ENCODE results near the gene MMEL1. TPM values are rescaled to one million over a fixed set of nuclear protein-coding genes. Genes with fewer than 3 reads are reported as not detected.

MMEL1 gene
- total and polyA plus RNA-seq, 2 of the 13 experiments (the other 11 are each of a cell fraction or from before 2014, with no cell fraction given): 0.48 TPM; not detected in 1

DNA sequence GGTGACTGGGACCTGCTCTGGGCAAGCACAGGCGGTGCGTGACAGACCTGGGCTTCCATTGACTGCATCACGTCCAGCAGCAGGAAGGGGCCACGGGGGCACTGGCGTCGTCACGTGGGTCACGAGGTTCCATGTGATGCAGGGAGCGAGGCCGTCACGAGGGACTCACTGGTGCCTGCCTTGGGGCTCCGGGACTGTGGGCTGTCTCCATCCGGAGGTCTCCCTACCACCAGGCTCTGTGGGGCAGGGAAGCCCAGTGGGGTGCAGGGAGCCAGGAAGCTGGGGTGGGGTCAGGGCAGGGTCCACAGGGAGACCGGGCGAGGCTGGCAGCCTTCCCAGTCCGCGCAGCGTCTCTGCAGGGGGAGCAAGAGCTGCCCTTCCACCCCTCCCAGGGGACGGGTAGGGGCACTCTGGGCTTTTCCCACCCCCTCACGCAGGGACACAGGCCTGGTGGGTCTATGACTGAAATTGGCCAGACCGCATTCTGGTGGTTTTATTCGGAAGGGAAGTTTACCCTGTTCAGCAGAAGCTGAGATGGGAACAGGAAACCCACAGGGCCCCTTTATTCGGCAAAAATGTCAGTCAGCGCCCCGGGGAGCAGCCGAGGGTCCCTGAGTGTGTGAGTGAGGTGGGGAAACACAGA is 77.1 kb downstream of the MMEL1 start (continued):
- TF ChIP-seq EZH2 (conservative IDR thresholded peaks at IDR 0.05; ENCODE audit: low read depth, low read length) (no peak), CAMTA2 (CRISPR knock-in tag; IDR thresholded peaks at IDR 0.05; ENCODE audit: borderline replicate concordance) (no peak), ZBTB42 (CRISPR knock-in tag; IDR thresholded peaks at IDR 0.05) (no peak), ZNF326 (CRISPR knock-in tag; IDR thresholded peaks at IDR 0.05; ENCODE audit: borderline replicate concordance) (no peak), ARNTL (CRISPR knock-in tag; IDR thresholded peaks at IDR 0.05) (peak; percentile 81), ZNF343 (CRISPR knock-in tag; IDR thresholded peaks at IDR 0.05) (no peak), JARID2 (CRISPR knock-in tag; IDR thresholded peaks at IDR 0.05; ENCODE audit: insufficient replicate concordance) (no peak), STAG1 (CRISPR knock-in tag; IDR thresholded peaks at IDR 0.05) (0 out of 2 replicates have a peak, but pooled peaks have one; percentile 2), MATR3 (CRISPR knock-in tag; IDR thresholded peaks at IDR 0.05) (no peak), ZSCAN30 (CRISPR knock-in tag; IDR thresholded peaks at IDR 0.05) (no peak), HNRNPUL1 (IDR thresholded peaks at IDR 0.05; ENCODE audit: low read depth, low read length) (no peak), RBM22 (optimal IDR thresholded peaks at IDR 0.05; ENCODE audit: low read length) (no peak), SMARCC2 (IDR thresholded peaks at IDR 0.05) (no peak), ZNF772 (CRISPR knock-in tag; IDR thresholded peaks at IDR 0.05) (peak; percentile 74; the same call in 1 of the 2 replicates), POGZ (CRISPR knock-in tag; IDR thresholded peaks at IDR 0.05) (peak; percentile 40; the same call in 1 of the 2 replicates), MYC (CRISPR knock-in tag; IDR thresholded peaks at IDR 0.05; ENCODE audit: borderline replicate concordance) (peak; percentile 82), ZMYM4 (CRISPR knock-in tag; IDR thresholded peaks at IDR 0.05) (0 out of 2 replicates have a peak, but pooled peaks have one; percentile 19), NFYB (CRISPR knock-in tag; IDR thresholded peaks at IDR 0.05) (no peak), RFX1 (IDR thresholded peaks at IDR 0.05) (no peak), TEAD3 (CRISPR knock-in tag; optimal IDR thresholded peaks at IDR 0.05; ENCODE audit: borderline replicate concordance) (peak; percentile 62), PHF20 (CRISPR knock-in tag; IDR thresholded peaks at IDR 0.05) (no peak; the same call in 1 of the 2 replicates), KDM6A (CRISPR knock-in tag; IDR thresholded peaks at IDR 0.05; ENCODE audit: low read depth) (no peak)
- TF ChIP-seq, protein P1, sequence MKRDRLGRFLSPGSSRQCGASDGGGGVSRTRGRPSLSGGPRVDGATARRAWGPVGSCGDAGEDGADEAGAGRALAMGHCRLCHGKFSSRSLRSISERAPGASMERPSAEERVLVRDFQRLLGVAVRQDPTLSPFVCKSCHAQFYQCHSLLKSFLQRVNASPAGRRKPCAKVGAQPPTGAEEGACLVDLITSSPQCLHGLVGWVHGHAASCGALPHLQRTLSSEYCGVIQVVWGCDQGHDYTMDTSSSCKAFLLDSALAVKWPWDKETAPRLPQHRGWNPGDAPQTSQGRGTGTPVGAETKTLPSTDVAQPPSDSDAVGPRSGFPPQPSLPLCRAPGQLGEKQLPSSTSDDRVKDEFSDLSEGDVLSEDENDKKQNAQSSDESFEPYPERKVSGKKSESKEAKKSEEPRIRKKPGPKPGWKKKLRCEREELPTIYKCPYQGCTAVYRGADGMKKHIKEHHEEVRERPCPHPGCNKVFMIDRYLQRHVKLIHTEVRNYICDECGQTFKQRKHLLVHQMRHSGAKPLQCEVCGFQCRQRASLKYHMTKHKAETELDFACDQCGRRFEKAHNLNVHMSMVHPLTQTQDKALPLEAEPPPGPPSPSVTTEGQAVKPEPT (CRISPR knock-in tag; IDR thresholded peaks at IDR 0.05; ENCODE audit: low read depth): no peak
- TF ChIP-seq, protein P2, sequence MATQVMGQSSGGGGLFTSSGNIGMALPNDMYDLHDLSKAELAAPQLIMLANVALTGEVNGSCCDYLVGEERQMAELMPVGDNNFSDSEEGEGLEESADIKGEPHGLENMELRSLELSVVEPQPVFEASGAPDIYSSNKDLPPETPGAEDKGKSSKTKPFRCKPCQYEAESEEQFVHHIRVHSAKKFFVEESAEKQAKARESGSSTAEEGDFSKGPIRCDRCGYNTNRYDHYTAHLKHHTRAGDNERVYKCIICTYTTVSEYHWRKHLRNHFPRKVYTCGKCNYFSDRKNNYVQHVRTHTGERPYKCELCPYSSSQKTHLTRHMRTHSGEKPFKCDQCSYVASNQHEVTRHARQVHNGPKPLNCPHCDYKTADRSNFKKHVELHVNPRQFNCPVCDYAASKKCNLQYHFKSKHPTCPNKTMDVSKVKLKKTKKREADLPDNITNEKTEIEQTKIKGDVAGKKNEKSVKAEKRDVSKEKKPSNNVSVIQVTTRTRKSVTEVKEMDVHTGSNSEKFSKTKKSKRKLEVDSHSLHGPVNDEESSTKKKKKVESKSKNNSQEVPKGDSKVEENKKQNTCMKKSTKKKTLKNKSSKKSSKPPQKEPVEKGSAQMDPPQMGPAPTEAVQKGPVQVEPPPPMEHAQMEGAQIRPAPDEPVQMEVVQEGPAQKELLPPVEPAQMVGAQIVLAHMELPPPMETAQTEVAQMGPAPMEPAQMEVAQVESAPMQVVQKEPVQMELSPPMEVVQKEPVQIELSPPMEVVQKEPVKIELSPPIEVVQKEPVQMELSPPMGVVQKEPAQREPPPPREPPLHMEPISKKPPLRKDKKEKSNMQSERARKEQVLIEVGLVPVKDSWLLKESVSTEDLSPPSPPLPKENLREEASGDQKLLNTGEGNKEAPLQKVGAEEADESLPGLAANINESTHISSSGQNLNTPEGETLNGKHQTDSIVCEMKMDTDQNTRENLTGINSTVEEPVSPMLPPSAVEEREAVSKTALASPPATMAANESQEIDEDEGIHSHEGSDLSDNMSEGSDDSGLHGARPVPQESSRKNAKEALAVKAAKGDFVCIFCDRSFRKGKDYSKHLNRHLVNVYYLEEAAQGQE (IDR thresholded peaks at IDR 0.05; ENCODE audit: borderline replicate concordance in 1 of 2, low read depth in 1 of 2, low read length in 2 of 2): no peak
- TF ChIP-seq, protein P3, sequence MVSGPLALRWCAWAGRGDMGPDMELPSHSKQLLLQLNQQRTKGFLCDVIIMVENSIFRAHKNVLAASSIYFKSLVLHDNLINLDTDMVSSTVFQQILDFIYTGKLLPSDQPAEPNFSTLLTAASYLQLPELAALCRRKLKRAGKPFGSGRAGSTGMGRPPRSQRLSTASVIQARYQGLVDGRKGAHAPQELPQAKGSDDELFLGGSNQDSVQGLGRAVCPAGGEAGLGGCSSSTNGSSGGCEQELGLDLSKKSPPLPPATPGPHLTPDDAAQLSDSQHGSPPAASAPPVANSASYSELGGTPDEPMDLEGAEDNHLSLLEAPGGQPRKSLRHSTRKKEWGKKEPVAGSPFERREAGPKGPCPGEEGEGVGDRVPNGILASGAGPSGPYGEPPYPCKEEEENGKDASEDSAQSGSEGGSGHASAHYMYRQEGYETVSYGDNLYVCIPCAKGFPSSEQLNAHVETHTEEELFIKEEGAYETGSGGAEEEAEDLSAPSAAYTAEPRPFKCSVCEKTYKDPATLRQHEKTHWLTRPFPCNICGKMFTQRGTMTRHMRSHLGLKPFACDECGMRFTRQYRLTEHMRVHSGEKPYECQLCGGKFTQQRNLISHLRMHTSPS (CRISPR knock-in tag; IDR thresholded peaks at IDR 0.05; ENCODE audit: low read depth): peak; percentile 64; the same call in 1 of the 2 replicates

Data from HepG2 (cell line).